SKM-1 treated with dmso at 0.1 percent for 144 hours (cell line): ENCODE measurements around the gene CDH11.

ENCODE experiments used
- DNase-seq: peaks from one replicate; lab custom pipeline; 2025; ENCODE audit not compliant: unreplicated experiment; lab: John Stamatoyannopoulos, UW

CDH11 gene

GRCh38 chr16:65037556-65037955, 84.3 kb downstream of the CDH11 start:
- DNase-seq = no peak

DNA sequence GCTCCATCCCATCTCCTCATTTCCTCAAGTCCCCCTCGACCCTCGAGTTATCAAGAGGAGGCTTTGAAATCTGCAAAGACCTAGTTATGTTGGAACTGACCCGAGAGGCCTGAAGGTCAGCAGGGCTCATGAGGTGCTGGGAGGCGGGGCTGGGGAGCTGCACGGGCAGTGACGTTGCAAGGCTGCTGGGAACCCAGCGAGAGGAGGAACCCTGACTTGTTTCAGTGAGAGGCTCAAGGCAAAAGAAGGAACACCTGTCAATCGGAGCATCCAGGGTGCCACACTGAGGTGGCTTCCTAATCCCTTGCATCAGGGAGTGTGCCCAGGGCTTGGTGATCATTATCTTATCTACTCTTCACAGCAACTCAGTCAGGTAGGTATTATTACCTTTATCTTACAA, 86.9 kb downstream of the CDH11 start:
- DNase-seq = no peak

GRCh38 chr16:65032387-65032786, 89.5 kb downstream of the CDH11 start:
- DNase-seq = no peak

DNA sequence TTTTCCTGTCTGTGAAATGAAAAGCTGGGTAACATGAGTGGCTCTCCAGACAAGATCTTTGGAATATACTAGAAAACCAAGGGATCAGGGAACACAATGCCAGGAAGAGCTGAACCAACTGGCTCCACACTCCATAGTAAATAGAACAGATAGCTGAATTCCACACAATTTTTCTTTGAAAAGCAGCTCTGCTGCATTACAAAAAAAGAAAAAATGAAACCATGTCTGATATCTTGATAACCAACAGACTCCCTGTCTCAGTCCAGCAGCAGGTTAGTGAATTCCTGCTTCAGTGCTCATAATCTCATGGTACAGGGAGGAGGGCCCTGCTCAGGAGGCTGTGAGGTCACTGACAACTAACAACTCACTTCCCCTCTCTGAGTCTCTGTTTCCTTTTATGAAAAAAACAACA, 97.1 kb downstream of the CDH11 start:
- DNase-seq = no peak

DNA sequence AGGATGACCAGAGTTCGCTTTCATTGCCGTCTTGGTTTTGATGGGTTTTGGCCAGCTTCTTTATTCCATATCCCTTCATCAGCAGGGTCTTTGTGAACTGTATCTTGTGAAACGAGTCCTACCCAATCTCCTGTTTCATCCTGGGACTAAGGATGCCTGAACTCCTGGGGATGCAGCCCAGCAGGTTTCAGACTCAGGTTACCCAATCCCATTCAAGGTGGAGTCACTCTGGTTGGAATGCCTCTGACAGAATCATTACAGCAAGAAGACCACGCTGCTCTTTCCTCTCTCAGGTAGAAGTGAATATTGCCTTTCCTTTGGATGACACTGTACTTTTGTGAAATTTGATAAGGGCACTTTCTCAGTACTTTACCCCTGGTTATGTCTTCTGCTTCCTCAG, 98.1 kb downstream of the CDH11 start:
- DNase-seq = no peak

- no peak for DNase-seq
Observed at GRCh38 chr16:65021852-65022595, 99.8 kb downstream of the CDH11 start.

GRCh38 chr16:65016754-65017153, 105.1 kb downstream of the CDH11 start:
- DNase-seq = no peak

GRCh38 chr16:65015599-65015998, 106.3 kb downstream of the CDH11 start:
- DNase-seq = no peak

DNA sequence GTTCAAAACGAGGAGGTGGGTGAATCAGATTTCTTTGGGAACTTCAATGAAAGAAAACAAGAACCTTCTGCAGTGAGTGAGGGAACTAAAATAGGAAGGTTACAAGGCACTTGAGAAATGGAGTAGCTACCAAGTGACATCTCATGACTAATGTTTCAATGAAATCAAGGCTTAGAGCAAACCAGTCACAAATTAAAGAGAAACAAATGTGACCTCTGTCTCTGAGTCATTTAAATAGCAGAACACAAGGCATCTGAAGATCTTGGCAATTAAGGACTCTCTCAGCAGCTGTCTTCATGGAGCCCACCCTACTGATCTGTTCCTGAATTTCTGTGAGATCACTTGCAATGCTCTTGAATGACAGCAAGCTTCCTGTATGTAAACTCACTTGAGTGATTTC, 109.5 kb downstream of the CDH11 start:
- no peak for DNase-seq

- DNase-seq = no peak
Observed at GRCh38 chr16:65010125-65010524, 111.7 kb downstream of the CDH11 start.

DNA sequence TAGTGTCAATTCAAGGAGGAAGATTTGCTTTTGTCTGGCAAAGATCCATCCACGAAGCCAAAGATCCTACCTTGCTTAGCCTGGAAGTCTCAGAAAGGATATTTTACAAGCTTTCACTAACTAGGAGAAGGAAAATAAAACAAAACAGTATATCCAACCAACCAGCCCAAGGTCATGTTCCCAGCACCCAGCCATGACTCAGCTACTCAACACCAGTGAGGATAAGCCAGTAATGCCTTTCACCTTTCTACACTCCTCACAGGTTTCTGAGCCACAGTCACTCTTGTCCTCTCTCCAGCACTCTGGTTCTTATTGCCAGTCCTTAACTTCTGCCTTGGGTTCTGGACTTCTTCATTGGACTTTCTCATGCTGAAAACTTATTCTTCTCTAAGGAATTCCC, 116.2 kb downstream of the CDH11 start:
- no peak for DNase-seq

GRCh38 chr16:65004570-65004969, 117.3 kb downstream of the CDH11 start:
- DNase-seq = no peak

DNA sequence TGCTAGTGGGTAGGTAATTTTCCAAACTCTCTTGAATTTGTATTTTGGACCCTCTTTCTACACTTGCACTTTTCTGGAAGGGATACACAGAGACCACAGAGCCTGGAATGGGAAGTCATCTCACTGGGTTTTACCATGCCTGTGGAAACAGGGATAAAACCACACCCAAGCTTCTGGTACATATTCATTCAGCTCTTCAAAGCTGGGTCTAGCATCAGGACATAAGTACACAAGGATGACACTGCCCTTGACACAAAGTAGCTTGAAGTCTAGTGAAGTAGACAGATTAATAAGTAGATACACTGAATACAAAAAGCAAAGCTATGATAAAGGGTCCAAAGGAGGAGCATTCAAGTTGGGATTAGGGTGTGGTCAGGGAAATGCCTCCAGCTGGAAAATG, 118.2 kb downstream of the CDH11 start:
- DNase-seq = no peak

DNA sequence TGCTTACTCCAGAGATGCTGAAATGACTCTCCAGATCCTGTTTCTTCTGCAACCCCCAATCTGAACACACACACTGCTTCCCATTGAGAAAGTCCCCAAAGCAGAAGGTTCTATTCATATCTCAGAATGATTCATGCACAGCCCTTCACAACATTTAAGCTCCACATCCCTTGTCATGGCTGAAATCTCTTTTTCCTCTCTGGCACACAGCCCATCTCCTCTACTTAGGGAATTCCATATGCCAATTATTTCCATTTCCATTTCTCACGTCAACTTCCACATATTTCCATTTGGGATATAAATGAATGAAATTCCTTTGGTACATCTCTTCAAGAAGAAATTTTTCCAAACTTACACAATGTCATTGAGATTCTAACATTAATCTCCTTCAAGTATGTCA, 119.6 kb downstream of the CDH11 start:
- DNase-seq = no peak

DNA sequence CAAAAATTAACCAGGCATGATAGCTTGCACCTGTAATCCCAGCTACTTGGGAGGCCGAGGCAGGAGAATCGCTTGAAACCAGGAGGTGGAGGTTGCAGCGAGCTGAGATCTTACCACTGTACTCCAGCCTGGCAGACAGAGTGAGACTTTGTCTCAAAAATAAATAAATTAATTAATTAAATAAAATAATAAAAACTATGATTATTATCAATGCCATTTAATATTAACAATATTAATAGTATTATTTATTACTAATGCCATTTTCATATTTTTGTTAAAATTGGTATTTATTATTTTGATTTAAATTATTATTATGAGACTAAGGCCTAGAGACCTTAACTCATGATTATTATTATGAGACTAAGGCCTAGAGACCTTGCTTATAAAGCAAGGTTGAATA, 121.2 kb downstream of the CDH11 start:
- no peak for DNase-seq

DNA sequence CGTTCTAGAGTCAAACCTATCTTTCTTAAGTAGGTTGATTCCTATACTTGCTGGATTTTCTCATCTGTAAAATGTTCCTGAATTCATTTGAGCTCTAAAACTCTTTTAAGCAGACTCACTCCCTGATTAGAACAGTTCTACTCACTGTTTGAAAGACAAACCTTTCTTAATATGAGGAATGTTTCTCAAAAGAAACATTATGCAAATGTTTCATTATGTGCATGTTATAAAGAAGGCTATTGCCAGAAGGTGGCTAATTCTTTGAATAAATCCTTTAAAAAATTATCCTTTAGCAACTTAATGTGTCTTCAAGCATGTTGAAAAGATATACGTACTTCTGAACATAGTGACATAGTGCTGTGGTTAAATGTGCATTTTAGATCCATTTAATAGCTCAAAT, 124.1 kb downstream of the CDH11 start:
- DNase-seq = no peak

DNA sequence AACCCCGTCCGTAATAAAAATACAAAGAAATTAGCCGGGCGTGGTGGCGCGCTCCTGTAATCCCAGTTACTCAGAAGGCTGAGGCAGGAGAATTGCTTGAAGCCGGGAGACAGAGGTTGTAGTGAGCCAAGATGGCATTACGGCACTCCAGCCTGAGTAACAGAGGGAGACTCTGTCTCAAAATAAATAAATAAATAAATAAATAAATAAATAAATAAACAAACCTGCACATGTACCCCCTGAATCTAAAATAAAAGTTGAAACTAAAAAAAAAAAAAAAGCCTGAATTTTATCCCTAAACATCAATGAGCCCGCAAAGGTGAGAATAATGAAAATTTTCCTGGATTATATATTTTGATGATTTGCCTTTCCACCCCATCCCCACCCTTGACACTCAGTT, 124.7 kb downstream of the CDH11 start:
- DNase-seq = no peak

GRCh38 chr16:64996641-64997040, 125.2 kb downstream of the CDH11 start:
- no peak for DNase-seq

DNA sequence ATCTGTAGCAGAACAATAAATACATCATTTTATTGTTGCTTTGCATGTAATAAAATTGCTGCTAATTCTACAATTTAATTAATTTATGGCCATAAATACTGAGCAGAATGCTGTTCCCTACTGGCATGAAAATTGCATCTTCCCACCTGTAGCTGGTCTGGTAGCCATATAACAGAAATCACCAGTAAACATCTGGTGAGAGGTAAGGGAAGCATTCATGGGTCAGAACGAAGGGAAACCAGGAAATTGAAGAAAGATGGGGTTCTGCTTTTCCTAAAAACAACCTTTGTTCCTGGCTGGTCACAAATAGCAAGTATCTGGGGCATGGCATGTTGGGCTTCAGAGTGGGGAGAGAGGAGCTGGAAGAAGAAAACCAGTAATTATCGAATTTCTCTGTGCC, 128.4 kb downstream of the CDH11 start:
- DNase-seq = no peak

DNA sequence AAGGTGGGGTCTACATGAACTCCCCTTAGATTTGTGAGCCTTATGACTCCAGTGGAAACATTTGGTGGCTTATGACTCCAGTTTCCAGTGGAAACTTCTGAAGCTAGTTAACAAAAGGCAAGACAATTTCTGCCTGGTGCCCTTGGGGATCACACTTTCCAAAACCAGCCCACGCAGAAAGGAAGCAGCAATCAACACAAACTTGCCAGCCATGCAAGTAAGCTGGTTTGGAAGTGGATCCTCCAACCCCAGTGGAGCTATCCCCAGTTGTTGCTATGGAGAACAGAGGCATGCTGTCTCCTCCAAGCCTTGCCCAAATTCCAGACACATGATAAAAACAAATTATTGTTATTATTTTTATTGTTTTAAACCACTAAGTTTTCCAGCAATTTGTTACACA, 130.9 kb downstream of the CDH11 start:
- no peak for DNase-seq

GRCh38 chr16:64990101-64990500, 131.8 kb downstream of the CDH11 start:
- DNase-seq = no peak

DNA sequence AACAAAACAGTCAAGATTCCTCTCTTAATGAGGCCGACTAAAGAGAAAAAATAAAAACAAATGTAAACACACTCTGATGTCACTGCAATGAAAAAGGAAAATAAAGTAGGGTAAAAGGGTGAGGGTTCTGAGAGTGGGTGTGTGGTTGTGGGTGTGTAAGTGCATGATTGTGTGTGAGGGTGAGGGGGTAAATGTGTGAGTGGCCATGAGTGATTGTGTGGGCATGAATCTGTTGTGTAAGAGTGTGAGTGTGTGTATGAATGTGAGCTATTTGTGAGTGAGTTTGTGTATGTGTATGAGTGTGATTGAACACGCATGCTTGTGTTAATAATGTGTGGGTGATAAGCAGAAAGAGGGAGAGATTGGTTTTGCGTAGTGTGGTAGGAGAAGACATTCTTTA, 132.8 kb downstream of the CDH11 start:
- no peak for DNase-seq

DNA sequence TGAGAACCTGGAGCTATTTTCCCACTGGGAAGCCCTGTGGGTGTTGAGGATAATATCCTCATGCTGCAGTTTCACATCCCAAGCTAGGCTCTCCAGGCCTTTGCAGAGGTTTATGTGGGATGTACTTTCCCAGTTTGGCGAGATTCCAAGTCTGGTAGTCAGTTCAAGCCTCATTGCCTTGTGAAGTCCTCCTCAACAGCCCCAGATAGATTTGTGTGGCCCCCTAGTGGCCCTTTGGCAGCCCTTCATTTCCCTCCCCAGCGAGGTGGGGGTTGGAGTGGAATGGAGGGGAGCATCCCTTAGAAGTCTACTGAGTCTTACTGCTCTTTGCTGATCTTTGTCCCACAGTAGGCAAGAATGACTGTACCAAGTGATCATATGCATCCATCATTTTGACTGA, 137.9 kb downstream of the CDH11 start:
- DNase-seq = peak; percentile 21
